Omental fat pad (tissue), 4 donors: ENCODE data around the gene PLA2G6. TPM values are rescaled to one million over a fixed set of nuclear protein-coding genes. Genes with fewer than 3 reads are reported as not detected.
"Not testable (repeated sequence)": the region's sequence is repeated elsewhere in the genome, so short reads cannot be mapped to it uniquely, and the experiment has no call there.

ENCODE experiments used
- ATAC-seq: fragments of 150-250 bp; one replicate; pipeline ENCODE4 v1.9.1; 2016; ENCODE audit warnings: mild to moderate bottlenecking, moderate library complexity; ENCODE audit not compliant: low FRiP score
- DNase-seq: peaks from one replicate; pipeline ENCODE4 v3.0.0-alpha.2; 2019; ENCODE audit warnings: low spot score
- total RNA-seq, 4 donors: library from RNA; depleted of rRNA; stranded (reverse); fragments of >200 nt; gene quantifications; one replicate each; pipeline ENCODE4 v1.1.0, GENCODE V29; 2016
- TF ChIP-seq, protein P1 (sequence below), 3 donors: fragments of 450-650 bp; IDR thresholded peaks; one replicate each; pipeline ENCODE4 v1.5.1; 2016 to 2017; ENCODE audit warnings: antibody characterized with exemption in 3 of 3, mild to moderate bottlenecking in 3 of 3, moderate library complexity in 2 of 3

PLA2G6 gene
- total RNA-seq, 4 donors from 2014 or later = 30.8 to 58.5 (median 45.1) TPM

GRCh38 chr22:38177926-38178604, 3.6 kb downstream of the PLA2G6 start:
- DNase-seq (no peak), ATAC-seq (no peak)
- TF ChIP-seq, protein P1, sequence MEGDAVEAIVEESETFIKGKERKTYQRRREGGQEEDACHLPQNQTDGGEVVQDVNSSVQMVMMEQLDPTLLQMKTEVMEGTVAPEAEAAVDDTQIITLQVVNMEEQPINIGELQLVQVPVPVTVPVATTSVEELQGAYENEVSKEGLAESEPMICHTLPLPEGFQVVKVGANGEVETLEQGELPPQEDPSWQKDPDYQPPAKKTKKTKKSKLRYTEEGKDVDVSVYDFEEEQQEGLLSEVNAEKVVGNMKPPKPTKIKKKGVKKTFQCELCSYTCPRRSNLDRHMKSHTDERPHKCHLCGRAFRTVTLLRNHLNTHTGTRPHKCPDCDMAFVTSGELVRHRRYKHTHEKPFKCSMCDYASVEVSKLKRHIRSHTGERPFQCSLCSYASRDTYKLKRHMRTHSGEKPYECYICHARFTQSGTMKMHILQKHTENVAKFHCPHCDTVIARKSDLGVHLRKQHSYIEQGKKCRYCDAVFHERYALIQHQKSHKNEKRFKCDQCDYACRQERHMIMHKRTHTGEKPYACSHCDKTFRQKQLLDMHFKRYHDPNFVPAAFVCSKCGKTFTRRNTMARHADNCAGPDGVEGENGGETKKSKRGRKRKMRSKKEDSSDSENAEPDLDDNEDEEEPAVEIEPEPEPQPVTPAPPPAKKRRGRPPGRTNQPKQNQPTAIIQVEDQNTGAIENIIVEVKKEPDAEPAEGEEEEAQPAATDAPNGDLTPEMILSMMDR (IDR thresholded peaks at IDR 0.05) = no peak

DNA sequence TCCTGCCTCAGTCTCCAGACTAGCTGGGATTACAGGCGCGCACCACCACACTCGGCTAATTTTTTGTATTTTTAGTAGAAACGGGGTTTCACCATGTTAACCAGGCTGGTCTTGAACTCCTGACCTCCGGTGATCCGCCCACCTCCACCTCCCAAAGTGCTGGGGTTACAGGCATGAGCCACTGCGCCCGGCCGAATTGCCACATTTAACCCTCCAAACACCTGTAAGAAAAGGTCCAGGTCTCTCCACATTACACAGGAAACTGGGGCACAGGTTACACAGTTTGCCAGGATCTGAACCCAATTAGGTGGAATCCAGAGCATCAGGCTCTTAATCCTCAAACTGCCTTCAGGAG, 4.1 kb downstream of the PLA2G6 start:
- not testable (repeated sequence) for DNase-seq, ATAC-seq

DNA sequence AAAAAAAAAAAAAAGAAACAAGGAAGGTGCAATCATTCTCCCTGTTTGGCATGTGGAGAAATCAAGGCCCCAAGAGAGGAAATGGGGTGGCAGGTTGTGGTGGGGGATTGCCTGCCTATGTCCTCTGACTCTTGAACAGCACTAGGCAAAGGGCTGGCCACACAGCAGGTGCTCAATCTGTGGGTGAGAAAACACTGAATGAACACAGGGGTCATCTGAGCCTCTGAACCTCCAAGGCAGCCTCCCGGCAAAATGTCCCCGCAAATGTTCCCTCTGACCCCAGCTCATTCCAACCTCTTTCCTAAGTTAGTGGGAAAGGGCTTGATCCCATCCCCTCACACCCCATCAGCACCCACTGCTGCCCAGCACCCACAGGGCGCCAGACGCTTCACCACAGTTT, 4.6 kb downstream of the PLA2G6 start:
- ATAC-seq (no peak), DNase-seq (no peak)
- TF ChIP-seq, protein P1 (IDR thresholded peaks at IDR 0.05) = no peak

DNA sequence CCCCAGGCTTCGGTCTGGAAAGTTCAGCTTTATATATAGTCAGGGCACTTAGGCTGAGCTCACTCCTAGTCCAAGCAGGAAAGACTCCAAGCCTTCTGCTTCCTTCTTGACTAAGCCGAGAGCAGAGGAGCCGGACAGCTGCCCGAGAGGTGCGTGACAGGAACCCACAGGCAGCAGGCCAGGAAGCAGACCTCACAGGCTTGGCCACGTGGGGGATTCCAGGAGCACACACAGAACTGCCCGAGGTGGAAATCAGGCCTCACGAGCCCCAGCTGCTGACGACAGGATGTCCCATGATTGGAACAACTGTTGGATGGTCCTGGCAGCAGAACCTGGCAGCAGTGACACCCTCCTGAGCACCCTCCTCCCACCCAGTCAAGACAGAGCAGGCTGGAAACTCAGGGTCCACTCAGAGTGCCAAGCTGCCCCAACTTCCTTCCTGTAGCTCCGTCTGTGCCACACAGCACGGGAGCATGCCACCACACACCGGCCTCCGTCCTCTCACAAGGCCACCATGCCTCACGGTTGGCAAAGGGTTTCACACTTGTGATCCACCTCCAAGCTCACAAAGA, 5.4 kb downstream of the PLA2G6 start:
- TF ChIP-seq, protein P1 (IDR thresholded peaks at IDR 0.05) = no peak
- peak; percentile 19 for ATAC-seq
- DNase-seq = no peak

DNA sequence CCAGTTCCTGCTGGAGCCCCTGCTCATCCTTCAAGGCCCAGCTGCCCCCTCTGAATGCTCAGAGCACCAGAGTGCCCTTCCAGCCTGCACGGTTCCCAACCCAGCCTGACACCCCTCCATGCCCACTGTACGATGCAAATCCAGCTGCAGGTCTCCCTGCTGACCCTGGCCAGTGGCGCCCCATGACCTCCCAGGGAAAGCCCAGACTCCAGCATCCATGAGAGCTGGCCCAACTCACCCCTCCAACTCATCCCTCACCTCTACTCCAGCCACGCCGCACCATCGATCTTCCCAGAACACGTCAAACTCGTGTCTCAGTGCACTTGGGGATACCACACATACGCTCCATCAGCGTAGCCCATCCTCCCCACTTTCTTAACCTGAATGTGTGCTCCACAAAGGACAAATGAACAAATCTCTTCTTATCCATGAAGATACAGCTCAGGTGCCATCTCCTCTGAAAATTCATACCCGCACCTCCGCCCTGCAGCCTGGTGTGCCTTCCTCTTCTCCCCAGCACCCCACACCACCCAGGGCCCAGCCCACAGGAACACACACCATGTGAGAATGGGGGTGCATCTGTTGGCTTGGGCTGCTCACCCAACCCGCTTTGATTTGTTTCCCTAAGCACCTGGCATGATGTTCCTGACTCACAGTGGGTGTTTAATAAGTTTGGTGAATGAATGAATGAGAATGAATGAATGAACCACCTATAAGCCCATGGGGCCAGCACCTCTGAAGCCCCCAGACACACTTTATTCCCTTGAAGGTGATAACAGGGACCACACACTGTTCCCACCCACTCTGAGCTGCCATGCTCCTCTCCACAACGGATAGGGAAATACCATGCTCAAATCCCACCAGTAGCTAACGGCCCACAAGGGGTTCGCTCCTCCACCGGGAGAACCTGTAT, 6.2 kb downstream of the PLA2G6 start:
- TF ChIP-seq, protein P1 (IDR thresholded peaks at IDR 0.05) = no peak
- ATAC-seq (no peak), DNase-seq (no peak)

DNA sequence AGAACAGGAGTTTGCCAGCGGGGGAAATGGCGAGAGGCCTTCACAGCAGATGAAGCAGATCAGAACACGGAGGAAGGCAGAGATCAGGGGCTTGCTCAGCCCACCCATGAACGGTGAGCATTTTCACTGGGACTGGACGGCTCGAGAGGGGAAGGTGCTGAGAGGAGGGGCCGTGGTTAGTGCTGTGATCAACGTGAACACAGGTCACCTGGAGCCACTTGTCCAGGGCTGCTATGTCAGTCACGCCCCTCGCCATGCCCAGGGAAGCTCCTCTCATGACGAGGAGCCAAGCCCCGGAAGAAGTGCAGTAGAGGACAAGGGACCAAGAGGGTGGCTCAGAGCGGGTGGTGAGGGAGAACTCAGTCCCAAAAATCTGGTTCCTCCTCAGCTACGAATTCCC, 7.0 kb downstream of the PLA2G6 start:
- DNase-seq (no peak), ATAC-seq (no peak)
- TF ChIP-seq, protein P1 (IDR thresholded peaks at IDR 0.05) = no peak

- ATAC-seq (no peak), DNase-seq (no peak)
- TF ChIP-seq, protein P1 (IDR thresholded peaks at IDR 0.05) = no peak
These were observed 8.1 kb downstream of the PLA2G6 start for GRCh38 chr22:38173641-38173906.
